GM12878 (cell line): ENCODE results near the gene IFIT2. TPM values are rescaled to one million over a fixed set of nuclear protein-coding genes. Genes with fewer than 3 reads are reported as not detected.
"Not testable (repeated sequence)": the region's sequence is repeated elsewhere in the genome, so short reads cannot be mapped to it uniquely, and the experiment has no call there.

Experiments used
- ATAC-seq: fragments of 200-7000 bp; cut with Tn5 transposase; 3 replicates; pipeline ENCODE4 v1.9.1; 2020; ENCODE audit warnings: mild to moderate bottlenecking, moderate library complexity
- BruUV-seq: library from RNA; stranded (reverse); fragments of 400-500 nt; replicated peaks from 2 replicates; lab custom pipeline; 2021; lab: Mats Ljungman, UMichigan
- CTCF ChIA-PET: fragments of 300-600 bp; sonication (Branson Sonifier 250); formaldehyde crosslinking; extraction: SDS; loops from one replicate; lab custom pipeline; 2021; ENCODE audit warnings: inconsistent platforms; lab: Yijun Ruan, JAX
- POLR2A ChIA-PET: fragments of 350-600 bp; formaldehyde crosslinking; extraction: SDS; loops from one replicate; lab custom pipeline; 2021; ENCODE audit warnings: inconsistent platforms; lab: Charles Lee
- RAD21 ChIA-PET: fragments of 300-600 bp; sonication (Branson Sonifier 250); formaldehyde crosslinking; loops from one replicate; lab custom pipeline; 2023; ENCODE audit warnings: antibody characterized with exemption; ENCODE audit not compliant: unreplicated experiment; lab: Charles Lee
- SMC1A ChIA-PET: fragments of 300-600 bp; sonication (Branson Sonifier 250); formaldehyde crosslinking; loops from one replicate; lab custom pipeline; 2023; ENCODE audit not compliant: unreplicated experiment, uncharacterized antibody; lab: Charles Lee
- DNase-seq: peaks from one replicate; pipeline ENCODE4 v3.0.0-alpha.2; 2011; ENCODE audit warnings: low read depth, low spot score
- FAIRE-seq: peaks from 3 replicates; lab custom pipeline; 2011; peaks lifted over from hg19 to GRCh38; lab: Jason Lieb, UNC
- H2AFZ ChIP-seq: 2 replicates; pipeline ENCODE4 v1.6.0; 2011; ENCODE audit warnings: low read depth, low read length, control low read depth; ENCODE audit not compliant: control insufficient read depth
- H3K27ac ChIP-seq: 2 replicates; pipeline ENCODE4 v1.5.1; 2011; ENCODE audit warnings: control low read depth; ENCODE audit not compliant: control insufficient read depth, insufficient read depth
- H3K27me3 ChIP-seq, 2 experiments: replicated peaks in 1 of 2; 2 replicates each; pipeline versions ENCODE4 v1.6.0 to v1.6.1; 2011; ENCODE audit warnings: low read length in 1 of 2; ENCODE audit not compliant: control insufficient read depth in 2 of 2, insufficient read depth in 2 of 2
- H3K36me3 ChIP-seq, 2 experiments: 2 replicates each; pipeline ENCODE4 v1.5.1; 2011; ENCODE audit warnings: low read length in 1 of 2; ENCODE audit not compliant: control insufficient read depth in 2 of 2, insufficient read depth in 2 of 2
- H3K4me1 ChIP-seq: 2 replicates; pipeline ENCODE4 v1.6.1; 2011; ENCODE audit warnings: mild to moderate bottlenecking, low read length, moderate library complexity, mixed read lengths; ENCODE audit not compliant: control insufficient read depth, insufficient read depth
- H3K4me2 ChIP-seq: 2 replicates; pipeline ENCODE4 v1.6.0; 2011; ENCODE audit warnings: control low read depth; ENCODE audit not compliant: control insufficient read depth, insufficient read depth
- H3K4me3 ChIP-seq: fragments of 200-600 bp; sonication (generic); 2 replicates; pipeline ENCODE4 v1.5.1; 2016
- H3K79me2 ChIP-seq: 2 replicates; pipeline ENCODE4 v1.6.0; 2011; ENCODE audit warnings: low read length; ENCODE audit not compliant: control insufficient read depth, insufficient read depth
- H3K9ac ChIP-seq: 2 replicates; pipeline ENCODE4 v1.8.0; 2011; ENCODE audit warnings: low read length, control low read depth, mixed read lengths; ENCODE audit not compliant: control insufficient read depth, insufficient read depth
- H3K9me3 ChIP-seq: replicated peaks from 3 replicates; pipeline ENCODE4 v1.5.1; 2011; ENCODE audit warnings: mild to moderate bottlenecking, low read length; ENCODE audit not compliant: control insufficient read depth, insufficient read depth
- H4K20me1 ChIP-seq: 2 replicates; pipeline ENCODE4 v1.6.0; 2011; ENCODE audit not compliant: control insufficient read depth, insufficient read depth
- CUX1 ChIP-seq: IDR thresholded peaks from 2 replicates; pipeline ENCODE4 v1.6.1; 2012; ENCODE audit warnings: improper control_type of control experiment, low read depth, low read length; ENCODE audit not compliant: insufficient replicate concordance
- IKZF2 ChIP-seq, 2 experiments: fragments of 450-650 bp; IDR thresholded peaks; 2 replicates each; pipeline ENCODE4 v1.6.1; 2017; ENCODE audit warnings: mild to moderate bottlenecking in 2 of 2, moderate library complexity in 2 of 2
- SUZ12 ChIP-seq: fragments of 200-600 bp; sonication (generic); IDR thresholded peaks from one replicate; pipeline ENCODE4 v1.6.1; 2018; ENCODE audit warnings: antibody characterized with exemption, mild to moderate bottlenecking; ENCODE audit not compliant: unreplicated experiment
- ZNF687 ChIP-seq: fragments of 450-650 bp; IDR thresholded peaks from 2 replicates; pipeline ENCODE4 v1.6.1; 2017; ENCODE audit warnings: mild to moderate bottlenecking, moderate library complexity
- WGBS: methylation state at CpG from one replicate; pipeline ENCODE4 v1.1.6; 2016; ENCODE audit warnings: low lambda C conversion rate; ENCODE audit not compliant: insufficient replicate concordance, insufficient coverage; ENCODE audit errors: missing lambda C conversion rate; 5-methylcytosine and 5-hydroxymethylcytosine counted together
- in situ Hi-C: fragments of 300-500 bp; cut with MboI; formaldehyde crosslinking; loops from 9 replicates; pipeline ENCODE4 v1.14.3; 2018; ENCODE audit warnings: mixed read lengths
- intact Hi-C: fragments of 100-400 bp; cut with micrococcal nuclease; formaldehyde crosslinking; loops from one replicate; pipeline ENCODE4 v1.14.2; 2022; ENCODE audit not compliant: unreplicated experiment
- polyA plus RNA-seq, 11 experiments: library from polyadenylated mRNA; depleted of rRNA in 4 of 11; unstranded in 6 of 11; stranded (reverse) in 5 of 11; fragments of >200 nt; fragmentation: Nextera tagmentation in 4 of 11; fragmentation: Illumina TruSeq in 1 of 11; extraction: Ambion mirVana in 4 of 11; extraction: Trizol in 1 of 11; gene quantifications; 1 replicate in 1 of 11; 2 replicates in 10 of 11; pipeline versions ENCODE4 v1.2.1 to v1.2.3, GENCODE V29; 2011 to 2016; ENCODE audit warnings: inconsistent platforms in 2 of 11, missing spikeins in 2 of 11, low read depth in 1 of 11
- total RNA-seq, 4 experiments: library from RNA; depleted of rRNA in 3 of 4; stranded (reverse); fragments of >200 nt in 3 of 4; fragmentation: Illumina TruSeq in 1 of 4; extraction: Trizol in 1 of 4; gene quantifications; 2 replicates each; pipeline versions ENCODE4 v1.2.1 to v1.2.3, GENCODE V29; 2013 to 2021

The IFIT2 gene
- total and polyA plus RNA-seq, 10 of the 15 experiments (the other 5 are each of a cell fraction or from before 2014, with no cell fraction given) = 5.2 to 14.8 (median 9.7) TPM

- H3K27me3 ChIP-seq, SMC1A ChIA-PET, H3K79me2 ChIP-seq, H3K4me1 ChIP-seq, H3K9ac ChIP-seq, ATAC-seq, FAIRE-seq, H3K9me3 ChIP-seq, DNase-seq, H3K4me3 ChIP-seq, intact Hi-C loops, POLR2A ChIA-PET, in situ Hi-C loops, H3K4me2 ChIP-seq, H3K36me3 ChIP-seq, BruUV-seq, H3K27ac ChIP-seq, H4K20me1 ChIP-seq, H2AFZ ChIP-seq, RAD21 ChIA-PET: not testable (repeated sequence)
- CTCF ChIA-PET = interaction anchor here (1.2 kb wide), 1 partner anchor 12 kb away, joined by 3 read pairs; no protein-coding TSS in a partner anchor
- 42% methylated on average over 4 of the region's 4 CpGs for WGBS
These were observed 16.5 kb upstream of the IFIT2 start for GRCh38 chr10:89285303-89285702.

DNA sequence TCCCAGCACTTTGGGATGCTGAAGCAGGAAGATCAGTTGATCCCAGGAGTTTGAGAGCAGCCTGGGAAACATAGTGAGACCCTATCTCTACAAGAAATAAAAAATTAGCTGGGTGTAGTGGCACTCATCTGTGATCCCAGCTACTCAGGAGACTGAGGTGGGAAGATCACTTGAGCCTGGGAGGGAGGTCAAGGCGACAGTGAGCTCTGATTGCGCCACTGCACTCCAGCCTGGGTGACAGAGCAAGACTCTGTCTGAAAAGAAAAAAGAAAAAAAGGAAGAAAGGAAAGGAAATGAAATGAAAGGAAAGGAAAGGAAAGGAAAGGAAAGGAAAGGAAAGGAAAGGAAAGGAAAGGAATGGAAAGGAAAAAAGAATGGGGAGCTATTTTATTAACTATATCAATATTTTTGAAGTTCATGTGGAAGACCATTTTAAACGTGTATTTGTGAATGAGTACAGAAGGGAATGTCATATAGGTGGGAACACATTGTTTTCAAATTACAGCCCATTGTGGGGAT is 7.1 kb upstream of the IFIT2 start:
- Histone ChIP-seq H2AFZ (no peak overlapping the region), H3K9ac (no peak overlapping the region), H3K4me2 (no peak overlapping the region), H3K9me3 (no peaks in the 10 kb centered on the region), H3K36me3 (no peaks in the 10 kb centered on the region), H3K4me1 (peaks cover 12% of the 10 kb centered on the region; the same call in 1 of the 2 replicates), H3K27ac (no peak overlapping the region), H3K27me3 (no peaks in the 10 kb centered on the region), H3K4me3 (no peak overlapping the region), H4K20me1 (no peaks in the 10 kb centered on the region), H3K79me2 (no peaks in the 10 kb centered on the region)
- in situ Hi-C loops (no loop called here), intact Hi-C loops (no loop called here)
- ChIA-PET SMC1A (interaction anchor here (1.0 to 4.4 kb wide), 9 partner anchors 11 to 126 kb away, joined by 3 to 60 read pairs (median 4); partner anchors contain the start of gene IFIT1), RAD21 (interaction anchor here (1.2 to 4.0 kb wide), 4 partner anchors 37 to 94 kb away, joined by 3 to 31 read pairs (median 8); partner anchors contain the start of gene LIPA), POLR2A (interaction anchor here (1.1 kb wide), 1 partner anchor 73 kb away, joined by 5 read pairs; no protein-coding TSS in a partner anchor), CTCF (interaction anchor here (0.6 to 3.6 kb wide), 10 partner anchors 10 to 352 kb away, joined by 3 to 56 read pairs (median 4); no protein-coding TSS in a partner anchor)
- ATAC-seq = no peak
- BruUV-seq = no TSS peak
- WGBS = 98% methylated on average over 3 of the region's 3 CpGs
- no peak for DNase-seq
- no peak for FAIRE-seq
- no peak for TF ChIP-seq ZNF687
- no peak for TF ChIP-seq CUX1
- no peak for TF ChIP-seq SUZ12
- TF ChIP-seq IKZF2 (IDR thresholded peaks at IDR 0.05) = no peak
